SK-N-SH (cell line): ENCODE data around the gene NECTIN1. TPM values are rescaled to one million over a fixed set of nuclear protein-coding genes. Genes with fewer than 3 reads are reported as not detected.

Source experiments
- CTCF ChIA-PET: fragments of 300-600, 350-600 bp; formaldehyde crosslinking; extraction: SDS; loops from one replicate; lab custom pipeline; 2021; lab: Yijun Ruan, JAX
- POLR2A ChIA-PET: fragments of 350-600 bp; sonication (Branson Sonifier 250); formaldehyde crosslinking; extraction: SDS; loops from one replicate; lab custom pipeline; 2020; ENCODE audit warnings: antibody characterized with exemption, inconsistent platforms; lab: Yijun Ruan, JAX
- DNase-seq: peaks from one replicate; pipeline ENCODE4 v3.0.0; 2012
- H2AFZ ChIP-seq: fragments of 200-600 bp; sonication (generic); 2 replicates; pipeline ENCODE4 v1.8.1; 2016; ENCODE audit warnings: antibody characterized with exemption, mild to moderate bottlenecking, low read depth
- H3F3A ChIP-seq: fragments of 200-600 bp; sonication (generic); replicated peaks from 2 replicates; pipeline ENCODE3; 2016; ENCODE audit warnings: antibody characterized with exemption, mild to moderate bottlenecking; ENCODE audit not compliant: insufficient read depth
- H3K27ac ChIP-seq, 2 experiments: fragments of 200-500 bp in 1 of 2; fragments of 200-600 bp in 1 of 2; sonication (Bioruptor generic) in 1 of 2; sonication (generic), shearing (Covaris generic) in 1 of 2; 2 replicates each; pipeline versions ENCODE4 v1.5.1 to v1.6.1; 2014 to 2016; ENCODE audit warnings: low read depth in 2 of 2, inconsistent platforms in 1 of 2, low read length in 1 of 2, mild to moderate bottlenecking in 1 of 2, mixed read lengths in 1 of 2
- H3K27me3 ChIP-seq: fragments of 200-600 bp; sonication (generic), shearing (Covaris generic); 2 replicates; pipeline ENCODE4 v1.6.1; 2016; ENCODE audit warnings: mixed run types; ENCODE audit not compliant: insufficient read depth
- H3K36me3 ChIP-seq, 2 experiments: fragments of 200-500 bp in 1 of 2; fragments of 200-600 bp in 1 of 2; sonication (Bioruptor generic) in 1 of 2; sonication (generic) in 1 of 2; replicated peaks in 1 of 2; 2 replicates each; pipeline versions ENCODE3 to v1.5.1; 2014 to 2016; ENCODE audit warnings: low read length in 1 of 2, mild to moderate bottlenecking in 1 of 2; ENCODE audit not compliant: insufficient read depth in 2 of 2, control insufficient read depth in 1 of 2
- H3K4me1 ChIP-seq, 2 experiments: fragments of 200-500 bp in 1 of 2; fragments of 200-600 bp in 1 of 2; sonication (Bioruptor generic) in 1 of 2; sonication (generic), shearing (Covaris generic) in 1 of 2; 2 replicates each; pipeline versions ENCODE4 v1.5.1 to v1.6.1; 2014 to 2016; ENCODE audit warnings: low read depth in 1 of 2, low read length in 1 of 2, mixed run types in 1 of 2; ENCODE audit not compliant: insufficient read depth in 2 of 2, control insufficient read depth in 1 of 2
- H3K4me2 ChIP-seq: fragments of 200-600 bp; sonication (generic), shearing (Covaris generic); 2 replicates; pipeline ENCODE4 v1.6.1; 2017; ENCODE audit warnings: mixed run types
- H3K4me3 ChIP-seq, 2 experiments: fragments of 200-500 bp in 1 of 2; fragments of 200-600 bp in 1 of 2; sonication (Bioruptor generic) in 1 of 2; sonication (generic), shearing (Covaris generic) in 1 of 2; 2 replicates each; pipeline versions ENCODE4 v1.5.1 to v1.8.1; 2014 to 2016; ENCODE audit warnings: low read depth in 2 of 2, inconsistent platforms in 1 of 2, low read length in 1 of 2, mild to moderate bottlenecking in 1 of 2, mixed read lengths in 1 of 2, moderate library complexity in 1 of 2
- H3K79me2 ChIP-seq: fragments of 200-600 bp; sonication (generic); 2 replicates; pipeline ENCODE4 v1.8.1; 2017; ENCODE audit warnings: mild to moderate bottlenecking; ENCODE audit not compliant: insufficient read depth
- H3K9ac ChIP-seq: fragments of 200-600 bp; sonication (generic); 2 replicates; pipeline ENCODE4 v1.6.1; 2017; ENCODE audit warnings: mixed run types
- H3K9me2 ChIP-seq: fragments of 200-600 bp; sonication (generic); 2 replicates; pipeline ENCODE4 v1.6.1; 2017; ENCODE audit warnings: mixed run types
- H3K9me3 ChIP-seq: fragments of 200-600 bp; sonication (generic); 2 replicates; pipeline ENCODE4 v1.6.1; 2017; ENCODE audit warnings: mixed run types, mild to moderate bottlenecking, moderate library complexity
- H4K20me1 ChIP-seq: fragments of 200-600 bp; sonication (generic); 2 replicates; pipeline ENCODE4 v1.6.1; 2017; ENCODE audit warnings: mild to moderate bottlenecking, mixed run types; ENCODE audit not compliant: insufficient read depth
- CTCF ChIP-seq: fragments of 200-600 bp; sonication (generic); IDR thresholded peaks from 2 replicates; pipeline ENCODE4 v1.6.1; 2017; ENCODE audit warnings: antibody characterized with exemption, mild to moderate bottlenecking, moderate library complexity
- ELF1 ChIP-seq: IDR thresholded peaks from 2 replicates; pipeline ENCODE4 v1.4.0; 2012
- EP300 ChIP-seq, 2 experiments: IDR thresholded peaks; 2 replicates each; pipeline versions ENCODE4 v1.4.0 to v1.6.1; 2012; ENCODE audit warnings: borderline replicate concordance in 1 of 2, low read depth in 1 of 2, low read length in 1 of 2
- EZH2phosphoT487 ChIP-seq: fragments of 200-600 bp; sonication (generic); IDR thresholded peaks from 2 replicates; pipeline ENCODE4 v1.6.1; 2017; ENCODE audit warnings: low read depth, mixed run types, mild to moderate bottlenecking, antibody characterized with exemption, moderate library complexity, borderline replicate concordance
- GABPA ChIP-seq: IDR thresholded peaks from 2 replicates; pipeline ENCODE4 v1.4.0; 2012; ENCODE audit warnings: low read depth, mild to moderate bottlenecking
- GATA2 ChIP-seq: sonication (generic); formaldehyde crosslinking; IDR thresholded peaks from 2 replicates; pipeline ENCODE4 v1.5.0; 2020; ENCODE audit warnings: mild to moderate bottlenecking, missing genetic modification reagents
- JUND ChIP-seq: IDR thresholded peaks from 2 replicates; pipeline ENCODE4 v1.4.0; 2012
- MEF2A ChIP-seq: IDR thresholded peaks from 2 replicates; pipeline ENCODE4 v1.4.0; 2012; ENCODE audit warnings: low read depth, borderline replicate concordance
- RFX5 ChIP-seq: IDR thresholded peaks from 2 replicates; pipeline ENCODE4 v1.6.1; 2012; ENCODE audit warnings: mild to moderate bottlenecking, improper control_type of control experiment, low read length
- SIN3A ChIP-seq: IDR thresholded peaks from 2 replicates; pipeline ENCODE4 v1.6.1; 2012; ENCODE audit warnings: low read depth, mild to moderate bottlenecking, low read length, moderate library complexity, borderline replicate concordance
- TAF1 ChIP-seq: IDR thresholded peaks from 2 replicates; pipeline ENCODE4 v1.6.1; 2012; ENCODE audit warnings: low read depth, mild to moderate bottlenecking, low read length, moderate library complexity, borderline replicate concordance
- TCF12 ChIP-seq: IDR thresholded peaks from 2 replicates; pipeline ENCODE4 v1.4.0; 2012
- TEAD4 ChIP-seq: IDR thresholded peaks from 2 replicates; pipeline ENCODE4 v1.4.0; 2012; ENCODE audit warnings: mild to moderate bottlenecking, borderline replicate concordance; ENCODE audit not compliant: insufficient read depth
- USF2 ChIP-seq: fragments of 150-350 bp; IDR thresholded peaks from 2 replicates; pipeline ENCODE4 v1.6.1; 2017; ENCODE audit warnings: antibody characterized with exemption, low read length, low read depth, borderline replicate concordance
- WGBS: methylation state at CpG from one replicate; pipeline ENCODE4 v1.1.6; 2017; ENCODE audit warnings: low lambda C conversion rate; 5-methylcytosine and 5-hydroxymethylcytosine counted together
- polyA plus RNA-seq, 3 experiments: library from polyadenylated mRNA; depleted of rRNA; stranded (reverse); fragments of >200 nt; gene quantifications; 2 replicates each; pipeline ENCODE4 v1.2.3, GENCODE V29; 2012
- TF ChIP-seq, protein P1 (sequence below): IDR thresholded peaks from 2 replicates; pipeline ENCODE4 v1.4.0; 2012; ENCODE audit warnings: low read depth, borderline replicate concordance

The NECTIN1 gene
- polyA plus RNA-seq, 1 of the 3 experiments (the other 2 are of a cell fraction), result 9.1 TPM

GRCh38 chr11:119626871-119627270, 102.1 kb downstream of the NECTIN1 start:
- no peak for DNase-seq
- H3K9me3 ChIP-seq, result no peaks in the 10 kb centered on the region
- no peak overlapping the region for H3K4me3 ChIP-seq
- no peaks in the 10 kb centered on the region for H3F3A ChIP-seq
- no peaks in the 10 kb centered on the region for H3K79me2 ChIP-seq
- CTCF ChIA-PET, result interaction anchor here (1.1 to 3.0 kb wide), 5 partner anchors 11 to 482 kb away, joined by 4 to 22 read pairs (median 8); partner anchors contain the start of gene NECTIN1
- H3K27me3 ChIP-seq, result no peaks in the 10 kb centered on the region
- no peaks in the 10 kb centered on the region for H3K9me2 ChIP-seq
- TF ChIP-seq USF2 (no peak), GABPA (no peak), MEF2A (no peak), JUND (no peak), TCF12 (no peak), TAF1 (no peak)
- TF ChIP-seq, protein P1, sequence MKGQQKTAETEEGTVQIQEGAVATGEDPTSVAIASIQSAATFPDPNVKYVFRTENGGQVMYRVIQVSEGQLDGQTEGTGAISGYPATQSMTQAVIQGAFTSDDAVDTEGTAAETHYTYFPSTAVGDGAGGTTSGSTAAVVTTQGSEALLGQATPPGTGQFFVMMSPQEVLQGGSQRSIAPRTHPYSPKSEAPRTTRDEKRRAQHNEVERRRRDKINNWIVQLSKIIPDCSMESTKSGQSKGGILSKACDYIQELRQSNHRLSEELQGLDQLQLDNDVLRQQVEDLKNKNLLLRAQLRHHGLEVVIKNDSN, result no peak
- H2AFZ ChIP-seq, result no peak overlapping the region
- 79% methylated on average over 7 of the region's 7 CpGs for WGBS
- no peak overlapping the region for H3K4me2 ChIP-seq
- POLR2A ChIA-PET, result no interaction called here
- H3K36me3 ChIP-seq, result no peaks in the 10 kb centered on the region
- H3K4me1 ChIP-seq, result peaks cover 0 to 14% of the 10 kb centered on the region in 2 experiments; a peak in 1 of 4 replicates
- no peak overlapping the region for H3K9ac ChIP-seq
- no peaks in the 10 kb centered on the region for H4K20me1 ChIP-seq
- H3K27ac ChIP-seq, result no peak overlapping the region

GRCh38 chr11:119626197-119626841, 102.7 kb downstream of the NECTIN1 start:
- WGBS, result 50% methylated on average over 7 of the region's 7 CpGs
- POLR2A ChIA-PET, result no interaction called here
- H2AFZ ChIP-seq, result no peak overlapping the region
- H3F3A ChIP-seq, result no peaks in the 10 kb centered on the region
- no peaks in the 10 kb centered on the region for H3K79me2 ChIP-seq
- no peak overlapping the region for H3K4me2 ChIP-seq
- no peak for TF ChIP-seq CTCF
- TF ChIP-seq EP300 (IDR thresholded peaks at IDR 0.05; ENCODE audit: borderline replicate concordance in 1 of 2, low read depth in 1 of 2, low read length in 1 of 2), result no peak
- TF ChIP-seq ELF1, result no peak
- no peak for TF ChIP-seq USF2
- no peak for TF ChIP-seq RFX5
- TF ChIP-seq SIN3A, result no peak
- TF ChIP-seq EZH2phosphoT487, result no peak
- TF ChIP-seq TAF1, result no peak
- no peak for TF ChIP-seq TEAD4
- TF ChIP-seq GATA2 (CRISPR knock-in tag), result no peak
- peaks cover 0 to 14% of the 10 kb centered on the region in 2 experiments; a peak in 1 of 4 replicates for H3K4me1 ChIP-seq
- H3K4me3 ChIP-seq, result no peak overlapping the region
- no peaks in the 10 kb centered on the region for H3K27me3 ChIP-seq
- H3K9me3 ChIP-seq, result no peaks in the 10 kb centered on the region
- no peak overlapping the region for H3K27ac ChIP-seq
- CTCF ChIA-PET, result interaction anchor here (0.8 to 3.0 kb wide), 7 partner anchors 11 to 482 kb away, joined by 3 to 22 read pairs (median 5); partner anchors contain the start of gene NECTIN1
- no peaks in the 10 kb centered on the region for H4K20me1 ChIP-seq
- DNase-seq, result peak; percentile 77
- no peak overlapping the region for H3K9ac ChIP-seq
- no peaks in the 10 kb centered on the region for H3K9me2 ChIP-seq
- H3K36me3 ChIP-seq, result no peaks in the 10 kb centered on the region
